Testis (tissue), 3 donors: Measurements from ENCODE around the gene FRMD8. TPM values are rescaled to one million over a fixed set of nuclear protein-coding genes. Genes with fewer than 3 reads are reported as not detected.
A peak's percentile ranks its signal among the peaks of the same experiment; 100 is the strongest.

Source experiments
- DNase-seq: peaks from one replicate; pipeline ENCODE4 v3.0.0-alpha.2; 2019
- H3K27ac ChIP-seq, 2 donors: fragments of 200-600 bp; sonication (generic); one replicate each; pipeline ENCODE4 v1.5.1; 2019
- H3K27me3 ChIP-seq: fragments of 200-600 bp; sonication (generic); one replicate; pipeline ENCODE4 v1.5.1; 2019
- H3K36me3 ChIP-seq: fragments of 200-600 bp; sonication (generic); one replicate; pipeline ENCODE4 v1.5.1; 2017; ENCODE audit warnings: low read depth; ENCODE audit errors: missing control alignments
- H3K4me1 ChIP-seq: fragments of 200-600 bp; sonication (generic); one replicate; pipeline ENCODE4 v1.5.1; 2019
- H3K4me3 ChIP-seq, 2 donors: fragments of 200-600 bp; sonication (generic); one replicate each; pipeline ENCODE4 v1.5.1; 2017 to 2019
- H3K9me3 ChIP-seq: fragments of 200-600 bp; sonication (generic); one replicate; pipeline ENCODE4 v1.5.1; 2017
- POLR2A ChIP-seq: fragments of 450-650 bp; IDR thresholded peaks from one replicate; pipeline ENCODE4 v1.6.1; 2017; ENCODE audit warnings: antibody characterized with exemption, mild to moderate bottlenecking, moderate library complexity
- WGBS, 2 donors: methylation state at CpG; one replicate each; pipeline ENCODE4 v1.1.5; 2018; 5-methylcytosine and 5-hydroxymethylcytosine counted together
- intact Hi-C: fragments of 100-400 bp; cut with DNase I; formaldehyde crosslinking; loops from one replicate; pipeline ENCODE4 v1.15.1; 2023; ENCODE audit warnings: low total_unique reads
- polyA plus RNA-seq: library from polyadenylated mRNA; stranded (reverse); fragments of 350-450 nt; fragmentation: Illumina TruSeq; extraction: RNeasy Lipid Tissue Mini Kit (QIAGEN cat#74804); gene quantifications from one replicate; pipeline ENCODE4 v1.2.3, GENCODE V29; 2014; ENCODE audit warnings: low read depth, low replicate concordance; ENCODE audit not compliant: insufficient read depth
- total RNA-seq, 2 donors: library from RNA; depleted of rRNA; stranded (reverse); fragments of >200 nt; gene quantifications; one replicate each; pipeline ENCODE4 v1.2.3, GENCODE V29; 2016
- TF ChIP-seq, protein P1 (sequence below), 3 experiments: fragments of 450-650 bp in 2 of 3; fragments of 200-600 bp in 1 of 3; sonication (generic) in 1 of 3; IDR thresholded peaks; one replicate each; pipeline ENCODE4 v1.5.1; 2016 to 2019; ENCODE audit warnings: antibody characterized with exemption in 3 of 3, mild to moderate bottlenecking in 2 of 3, moderate library complexity in 1 of 3

The FRMD8 gene
- total and polyA plus RNA-seq, 3 donors from 2014 or later = 31.4 to 118 (median 92.5) TPM

DNA sequence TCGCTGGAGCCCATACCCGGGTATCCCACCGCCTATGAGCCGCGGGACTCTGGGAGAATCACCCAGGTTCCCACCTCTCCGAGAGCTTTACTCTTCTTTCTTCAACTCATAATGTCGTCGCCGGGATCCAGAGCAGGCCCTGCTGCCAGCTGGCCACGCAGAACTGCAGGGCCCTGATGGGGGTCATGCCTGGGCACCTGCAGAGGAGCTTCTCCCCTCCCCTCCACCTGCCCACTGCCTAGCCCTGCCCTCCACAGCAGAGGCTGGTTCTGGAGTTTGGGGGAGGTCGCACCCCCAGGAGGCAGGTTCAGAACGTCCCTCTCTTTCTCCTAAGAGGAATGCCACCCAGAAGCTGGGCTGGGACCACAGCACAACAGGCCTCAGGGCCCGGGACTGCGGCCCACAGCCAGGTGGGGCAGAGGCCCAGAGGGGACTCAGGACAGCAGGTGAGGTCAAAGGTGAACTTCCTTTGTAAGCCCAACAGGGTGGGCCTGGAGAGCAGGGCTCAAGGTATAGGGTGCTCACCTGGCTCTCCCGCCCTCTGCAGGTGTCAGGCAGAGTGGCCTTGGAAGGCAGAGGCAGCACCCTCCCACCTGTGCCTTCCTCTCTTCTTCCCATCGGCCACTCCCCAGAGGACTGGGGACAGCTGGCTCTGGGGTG is 5.8 kb upstream of the FRMD8 start:
- Histone ChIP-seq H3K27me3 (no peaks in the 10 kb centered on the region), H3K36me3 (no peaks in the 10 kb centered on the region), H3K9me3 (no peaks in the 10 kb centered on the region), H3K4me3 (no peak overlapping the region), H3K27ac (no peak overlapping the region), H3K4me1 (peaks cover 19% of the 10 kb centered on the region)
- intact Hi-C loops = no loop called here
- no peak for TF ChIP-seq POLR2A
- TF ChIP-seq, protein P1, sequence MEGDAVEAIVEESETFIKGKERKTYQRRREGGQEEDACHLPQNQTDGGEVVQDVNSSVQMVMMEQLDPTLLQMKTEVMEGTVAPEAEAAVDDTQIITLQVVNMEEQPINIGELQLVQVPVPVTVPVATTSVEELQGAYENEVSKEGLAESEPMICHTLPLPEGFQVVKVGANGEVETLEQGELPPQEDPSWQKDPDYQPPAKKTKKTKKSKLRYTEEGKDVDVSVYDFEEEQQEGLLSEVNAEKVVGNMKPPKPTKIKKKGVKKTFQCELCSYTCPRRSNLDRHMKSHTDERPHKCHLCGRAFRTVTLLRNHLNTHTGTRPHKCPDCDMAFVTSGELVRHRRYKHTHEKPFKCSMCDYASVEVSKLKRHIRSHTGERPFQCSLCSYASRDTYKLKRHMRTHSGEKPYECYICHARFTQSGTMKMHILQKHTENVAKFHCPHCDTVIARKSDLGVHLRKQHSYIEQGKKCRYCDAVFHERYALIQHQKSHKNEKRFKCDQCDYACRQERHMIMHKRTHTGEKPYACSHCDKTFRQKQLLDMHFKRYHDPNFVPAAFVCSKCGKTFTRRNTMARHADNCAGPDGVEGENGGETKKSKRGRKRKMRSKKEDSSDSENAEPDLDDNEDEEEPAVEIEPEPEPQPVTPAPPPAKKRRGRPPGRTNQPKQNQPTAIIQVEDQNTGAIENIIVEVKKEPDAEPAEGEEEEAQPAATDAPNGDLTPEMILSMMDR (IDR thresholded peaks at IDR 0.05) = no peak
- no peak for DNase-seq
- 80 to 85% methylated on average over 13 to 16 of the region's 16 CpGs for WGBS, 2 donors

DNA sequence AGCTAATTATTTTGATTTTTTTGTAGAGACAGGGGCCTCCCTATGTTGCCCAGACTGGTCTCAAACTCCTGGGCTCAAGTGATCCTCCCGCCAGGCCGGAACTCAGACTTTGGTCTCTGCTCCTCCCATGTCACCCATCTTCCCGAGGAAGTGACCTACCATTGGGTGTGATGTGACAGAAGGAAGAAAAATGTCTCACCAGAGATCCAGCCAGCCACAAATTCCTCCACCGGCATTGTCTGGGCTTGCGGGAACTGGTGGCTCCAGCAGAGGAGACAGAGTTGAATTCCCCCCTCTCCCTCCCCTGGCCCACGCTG is 4.8 kb upstream of the FRMD8 start:
- Histone ChIP-seq H3K36me3 (no peaks in the 10 kb centered on the region), H3K27me3 (no peaks in the 10 kb centered on the region), H3K4me1 (peaks cover 19% of the 10 kb centered on the region), H3K9me3 (no peaks in the 10 kb centered on the region), H3K4me3 (peak overlapping the region; percentile 13 to 24), H3K27ac (peak overlapping the region; percentile 93 to 95)
- 45 to 52% methylated on average over 5 to 6 of the region's 6 CpGs for WGBS, 2 donors
- DNase-seq = no peak
- TF ChIP-seq POLR2A = no peak
- TF ChIP-seq, protein P1 (IDR thresholded peaks at IDR 0.05) = no peak
- intact Hi-C loops = no loop called here

DNA sequence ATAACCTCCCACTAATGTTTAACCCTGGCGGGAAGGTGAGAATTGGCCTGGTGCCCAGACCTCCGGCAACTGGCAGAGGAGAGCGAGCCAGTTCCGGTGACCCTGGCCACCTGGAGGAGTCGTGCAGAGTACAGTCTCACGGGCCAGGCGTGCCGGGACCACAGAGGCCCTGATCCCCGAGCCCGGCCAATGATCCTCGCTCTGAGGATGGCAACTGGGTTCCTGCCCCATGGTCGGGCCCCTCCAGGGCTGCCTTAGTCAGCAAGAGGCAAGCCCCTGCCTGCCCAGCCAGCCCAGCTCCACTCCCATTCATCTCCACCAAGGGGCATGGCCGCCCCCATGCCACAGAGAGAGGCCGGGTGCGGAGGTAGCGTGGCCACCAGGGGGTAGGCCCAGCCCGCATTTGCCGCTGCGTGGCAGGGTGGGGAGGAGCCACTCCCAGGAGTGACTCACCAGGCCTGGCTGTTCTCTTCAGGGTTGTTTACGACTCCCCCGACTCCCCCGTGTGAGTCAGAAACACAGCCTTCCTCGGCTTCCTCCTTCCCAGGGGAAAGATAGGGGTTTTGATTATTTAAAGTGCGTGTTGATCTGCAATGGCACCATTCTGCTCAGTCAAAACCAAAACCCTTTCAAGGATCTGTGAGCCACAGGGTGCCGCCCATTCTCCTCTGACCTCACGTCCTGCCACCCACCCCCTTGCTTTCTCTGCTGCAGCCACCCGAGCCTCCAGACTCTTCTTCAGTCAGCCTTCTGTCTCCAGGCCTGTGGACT is 4.2 kb upstream of the FRMD8 start, which contains the start of gene SLC25A45:
Gene SLC25A45, minus strand, starts transcription at position 614 of the 771 bp plus-strand sequence. CDS start 695 bp downstream, outside the sequence.
- intact Hi-C loops = no loop called here
- peaks cover 20% of the 10 kb centered on the region for H3K4me1 ChIP-seq
- no peaks in the 10 kb centered on the region for H3K27me3 ChIP-seq
- H3K27ac ChIP-seq = peak within 1 kb of the TSS; percentile 93 to 95
- DNase-seq = peak; percentile 92
- no peaks in the 10 kb centered on the region for H3K9me3 ChIP-seq
- WGBS, 2 donors = 14 to 27% methylated on average over 10 to 13 of the region's 27 CpGs
- TF ChIP-seq, protein P1 (IDR thresholded peaks at IDR 0.05) = peak; percentile 78 to 95 (median 94)
- no peak for TF ChIP-seq POLR2A
- H3K4me3 ChIP-seq = peak within 1 kb of the TSS; percentile 13 to 24
- H3K36me3 ChIP-seq = no peaks in the 10 kb centered on the region

DNA sequence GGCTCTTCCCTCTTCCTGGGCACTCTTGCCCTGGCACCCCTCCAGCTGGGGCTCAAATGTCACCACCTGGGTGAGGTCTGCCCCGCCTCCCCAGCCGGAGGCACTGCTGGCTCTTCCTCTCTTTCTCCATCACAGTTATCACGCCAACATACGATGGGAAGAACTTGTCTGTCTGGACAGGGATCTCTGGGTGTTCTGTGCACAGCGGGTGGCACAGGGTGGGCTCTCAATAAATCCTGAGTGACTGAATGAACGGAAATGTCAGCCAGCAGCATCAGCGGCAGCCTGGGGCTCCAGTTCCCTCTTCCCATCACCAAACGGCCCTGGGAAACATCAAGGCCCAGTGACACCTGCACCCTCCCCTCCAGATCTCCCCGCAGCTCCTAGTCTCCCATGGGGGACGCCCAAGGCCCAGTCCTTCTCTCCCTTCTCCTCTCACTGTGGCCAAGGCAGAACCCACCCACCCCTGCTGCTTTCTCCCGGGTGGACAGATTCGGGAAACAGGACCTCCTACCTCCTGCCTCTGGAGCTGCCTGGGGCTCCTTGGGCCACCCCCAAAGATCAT is 3.6 kb upstream of the FRMD8 start:
- Histone ChIP-seq H3K36me3 (no peaks in the 10 kb centered on the region), H3K4me1 (peaks cover 26% of the 10 kb centered on the region), H3K27ac (peak overlapping the region; percentile 93 to 95), H3K27me3 (no peaks in the 10 kb centered on the region), H3K9me3 (no peaks in the 10 kb centered on the region), H3K4me3 (peak overlapping the region in 1 of 2 donors; percentile 24)
- intact Hi-C loops = no loop called here
- DNase-seq = no peak
- WGBS, 2 donors = 25 to 48% methylated on average over 12 of the region's 12 CpGs
- TF ChIP-seq, protein P1 (IDR thresholded peaks at IDR 0.05) = no peak
- TF ChIP-seq POLR2A = no peak
